Dedifferentiated amniotic fluid mesenchymal stem cell (primary cell): Measurements from ENCODE around the gene USP43.

Experiments used
- DNase-seq: peaks from one replicate; pipeline ENCODE4 v3.0.0-alpha.2; 2016; ENCODE audit errors: extremely low spot score

The USP43 gene

DNA sequence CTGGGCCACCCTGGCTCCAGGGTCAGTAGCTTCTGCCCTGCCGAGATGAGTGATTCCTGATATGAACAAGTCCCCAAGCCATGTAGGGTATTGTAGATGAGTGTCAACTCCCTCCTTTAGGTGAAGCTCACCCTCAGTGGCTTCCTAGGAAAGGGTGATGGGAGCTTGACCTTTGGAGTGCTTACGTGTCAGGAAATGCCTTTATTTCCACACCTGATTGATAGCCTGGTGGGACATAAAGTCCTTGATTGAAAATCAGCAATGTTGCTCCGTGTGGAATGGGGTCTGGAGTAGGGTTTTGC is 58.4 kb downstream of the USP43 start:
- no peak for DNase-seq

- DNase-seq, result no peak
Observed at GRCh38 chr17:9705745-9706144, 60.4 kb downstream of the USP43 start.

- no peak for DNase-seq
Observed at GRCh38 chr17:9707948-9708347, 62.6 kb downstream of the USP43 start.

DNA sequence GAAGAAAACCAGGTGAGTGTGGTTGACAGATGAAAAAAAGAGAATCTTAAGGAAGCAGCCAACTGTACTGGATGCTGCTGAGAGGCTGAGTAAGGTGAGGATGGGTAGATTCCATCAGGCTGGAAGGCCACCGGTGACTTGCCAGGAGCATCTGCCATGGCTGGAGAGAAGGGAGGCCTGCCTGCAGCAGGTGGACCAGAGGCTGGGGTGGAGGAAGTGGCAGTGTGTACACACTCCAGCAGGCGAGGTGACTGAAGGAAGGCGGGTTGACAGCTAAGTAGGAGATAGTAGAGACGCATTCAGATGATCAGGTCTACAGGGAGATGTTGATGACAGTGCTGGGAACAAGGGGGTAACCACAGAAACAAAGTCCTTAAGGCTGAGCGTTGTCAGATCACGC is 69.5 kb downstream of the USP43 start:
- no peak for DNase-seq

DNA sequence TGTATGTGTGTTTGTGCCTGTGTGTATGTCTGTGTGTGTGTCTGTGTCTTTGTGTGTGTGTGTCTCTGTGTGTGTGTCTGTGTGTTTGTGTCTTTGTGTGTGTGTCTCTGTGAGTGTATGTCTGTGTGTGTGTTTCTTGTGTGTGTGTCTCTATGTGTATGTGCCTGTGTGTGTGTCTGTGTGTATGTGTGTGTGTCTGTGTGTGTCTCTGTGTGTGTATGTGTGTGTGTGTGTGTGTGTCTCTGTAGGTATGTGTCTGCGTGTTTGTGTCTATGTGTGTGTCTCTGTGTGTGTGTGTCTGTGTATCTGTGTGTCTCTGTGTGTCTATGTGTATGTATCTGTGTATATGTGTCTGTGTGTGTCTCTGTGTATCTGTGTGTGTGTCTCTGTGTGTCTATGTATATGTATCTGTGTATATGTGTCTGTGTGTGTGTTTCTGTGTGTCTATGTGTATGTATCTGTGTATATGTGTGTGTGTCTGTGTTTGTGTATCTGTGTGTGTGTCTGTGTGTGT is 70.2 kb downstream of the USP43 start:
- no peak for DNase-seq

- no peak for DNase-seq
Observed at GRCh38 chr17:9725575-9725974, 80.3 kb downstream of the USP43 start.

DNA sequence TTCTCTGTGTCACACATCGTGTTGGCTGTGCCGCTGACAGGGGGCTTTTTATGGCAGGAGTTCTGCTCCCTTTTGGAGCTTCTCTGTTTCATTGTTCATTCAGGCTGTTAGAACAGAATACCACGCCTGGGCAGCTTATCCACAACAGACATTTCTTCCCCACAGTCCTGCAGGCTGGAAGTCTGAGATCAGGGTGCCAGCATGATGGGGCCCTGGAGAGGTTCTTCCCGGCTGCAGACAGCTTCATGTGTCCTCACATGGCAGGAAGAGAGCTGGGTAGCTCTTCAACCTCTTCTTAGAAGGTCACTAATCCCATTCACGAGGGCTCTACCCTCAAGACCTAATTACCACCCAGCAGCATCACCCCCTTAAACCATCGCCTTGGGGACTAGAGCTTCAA is 81.0 kb downstream of the USP43 start:
- DNase-seq, result no peak

- no peak for DNase-seq
Observed at GRCh38 chr17:9728005-9728404, 82.7 kb downstream of the USP43 start.

DNA sequence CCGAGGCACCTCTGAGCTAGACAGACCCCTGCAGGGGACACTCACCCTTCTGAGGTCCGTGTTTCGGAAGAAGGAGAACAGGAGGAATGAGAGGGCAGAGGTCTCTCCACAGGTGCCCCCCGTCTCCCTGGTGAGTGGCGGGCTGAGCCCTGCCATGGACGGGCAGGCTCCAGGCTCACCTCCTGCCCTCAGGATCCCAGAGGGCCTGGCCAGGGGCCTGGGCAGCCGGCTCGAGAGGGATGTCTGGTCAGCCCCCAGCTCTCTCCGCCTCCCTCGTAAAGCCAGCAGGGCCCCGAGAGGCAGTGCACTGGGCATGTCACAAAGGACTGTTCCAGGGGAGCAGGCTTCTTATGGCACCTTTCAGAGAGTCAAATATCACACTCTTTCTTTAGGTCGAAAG is 83.2 kb downstream of the USP43 start:
- no peak for DNase-seq

DNA sequence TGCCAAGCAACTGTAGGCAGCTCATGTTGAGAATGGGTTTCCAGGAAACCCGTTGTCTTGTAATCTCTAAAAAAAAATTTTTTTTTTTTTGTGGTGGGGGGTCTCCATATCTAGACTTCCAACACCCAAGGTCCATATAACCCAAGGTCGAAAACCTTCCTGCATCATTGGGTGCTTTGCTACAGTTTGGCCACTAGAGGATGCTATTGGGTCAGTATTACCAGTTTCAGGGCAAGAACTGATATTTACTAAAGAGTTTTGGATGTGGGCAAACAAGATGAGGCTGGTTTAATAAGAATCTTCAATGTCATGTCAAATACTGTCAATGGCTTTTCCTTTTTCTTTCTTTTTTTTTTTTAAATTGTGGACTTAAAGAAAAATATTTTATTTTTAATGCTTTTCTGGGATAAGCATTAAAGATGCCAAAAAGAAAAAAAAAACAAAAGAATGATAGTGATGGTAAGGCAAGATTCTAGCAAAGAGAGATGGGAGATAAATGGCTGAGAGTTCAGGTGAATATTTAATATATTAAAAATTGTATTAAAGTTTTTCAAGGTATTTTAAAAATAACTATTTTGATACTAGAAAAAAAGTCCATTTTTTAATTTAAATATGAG is 83.8 kb downstream of the USP43 start:
- DNase-seq, result peak; percentile 49

GRCh38 chr17:9729735-9730420 is 84.6 kb downstream of the USP43 start:
- no peak for DNase-seq

- no peak for DNase-seq
Observed at GRCh38 chr17:9750524-9750923, 105.2 kb downstream of the USP43 start.

DNA sequence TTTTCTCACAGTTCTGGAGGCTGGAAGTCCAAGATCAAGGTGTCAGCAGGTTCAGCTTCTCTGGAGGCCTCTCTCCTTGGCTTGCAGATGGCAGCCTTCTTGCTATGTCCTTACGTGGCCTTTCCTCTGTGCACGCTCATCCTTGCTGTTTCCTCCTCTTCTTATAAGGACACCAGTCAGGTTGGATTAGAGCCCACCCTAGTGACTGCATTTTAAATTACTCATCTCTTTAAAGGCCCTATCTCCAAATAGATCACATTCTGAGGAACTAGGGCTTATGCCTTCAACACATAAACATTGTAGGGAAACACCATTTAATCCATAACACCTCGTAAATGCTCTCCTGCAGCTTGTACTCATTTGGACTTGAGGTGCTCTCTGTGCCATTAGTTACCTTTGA is 109.8 kb downstream of the USP43 start:
- DNase-seq, result no peak

- no peak for DNase-seq
Observed at GRCh38 chr17:9760266-9760665, 114.9 kb downstream of the USP43 start.

DNA sequence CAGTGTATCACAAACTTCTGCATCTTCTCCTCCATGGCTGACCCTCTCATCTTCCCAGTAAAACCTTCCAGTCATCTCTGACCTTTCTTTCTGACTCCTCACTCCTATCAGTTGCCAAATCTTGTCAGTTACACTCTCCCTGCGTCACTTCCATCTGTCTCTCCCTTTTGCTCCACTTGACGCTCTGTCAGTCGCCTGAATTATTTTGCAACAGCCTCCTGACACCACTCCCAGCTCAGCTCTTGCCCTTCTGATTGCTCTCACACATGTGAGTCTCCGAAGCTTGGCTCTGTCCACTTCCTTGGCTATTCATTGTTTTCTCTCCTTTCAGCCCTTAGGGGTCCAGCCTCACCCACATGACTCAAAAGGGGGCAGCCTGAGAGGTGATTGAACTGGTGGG is 118.3 kb downstream of the USP43 start:
- no peak for DNase-seq

GRCh38 chr17:9765322-9765721 is 120.0 kb downstream of the USP43 start:
- DNase-seq, result no peak

DNA sequence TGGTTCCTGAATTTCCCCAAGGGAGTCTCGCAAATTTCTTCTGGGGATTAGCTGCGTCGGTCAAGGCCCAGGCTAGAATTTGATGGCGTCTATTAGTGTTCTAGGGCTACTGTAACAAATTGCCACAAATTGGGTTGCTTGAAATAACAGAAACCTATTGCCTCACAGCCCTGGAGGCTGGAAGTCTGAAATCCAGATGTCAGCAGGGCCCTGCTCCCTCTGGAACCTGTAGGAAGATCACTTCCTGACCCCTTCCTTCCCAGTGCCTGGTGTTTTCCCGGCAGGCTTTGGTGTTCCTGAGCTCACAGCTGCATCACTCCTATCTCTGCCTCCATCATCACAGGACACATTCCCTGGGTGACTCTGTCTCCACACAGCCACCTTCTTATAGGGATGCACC is 121.7 kb downstream of the USP43 start:
- DNase-seq, result no peak

GRCh38 chr17:9767432-9767991 is 122.2 kb downstream of the USP43 start:
- no peak for DNase-seq

- peak; percentile 21 for DNase-seq
Observed at GRCh38 chr17:9768381-9768934, 123.1 kb downstream of the USP43 start.

DNA sequence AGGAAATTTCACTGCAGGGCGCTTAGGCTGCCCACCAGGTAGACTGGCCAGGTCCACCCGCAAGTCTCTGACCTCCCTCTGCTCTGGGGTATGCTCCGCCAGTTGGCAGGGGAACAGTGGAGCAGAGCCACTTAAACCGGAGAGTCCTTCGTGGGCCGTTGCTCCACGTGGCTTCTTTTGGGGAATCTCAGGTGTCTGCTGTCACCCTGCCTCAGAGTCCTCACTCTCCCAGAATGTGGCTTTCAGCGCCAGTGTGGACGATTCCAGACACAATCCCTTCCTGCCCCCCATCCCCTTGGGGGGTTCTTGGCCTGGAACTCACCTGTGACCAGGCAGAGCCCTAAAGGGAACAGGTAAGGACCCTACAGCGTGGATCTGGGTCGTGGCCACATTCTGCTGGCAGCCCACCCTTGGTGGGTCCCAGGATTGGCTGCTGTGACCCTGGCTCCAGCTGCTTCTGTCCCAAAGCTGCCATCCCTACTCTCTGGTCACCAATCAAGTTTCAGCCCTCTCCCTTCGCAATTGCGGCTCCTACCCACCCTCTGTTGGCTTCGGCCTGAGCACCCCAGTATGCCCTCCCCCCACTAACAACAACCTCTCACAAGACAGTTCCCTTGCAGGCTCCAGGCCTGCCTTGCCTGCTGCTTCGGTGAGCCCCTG is 123.8 kb downstream of the USP43 start:
- DNase-seq, result no peak

- DNase-seq, result no peak
Observed at GRCh38 chr17:9771465-9771864, 126.1 kb downstream of the USP43 start.

DNA sequence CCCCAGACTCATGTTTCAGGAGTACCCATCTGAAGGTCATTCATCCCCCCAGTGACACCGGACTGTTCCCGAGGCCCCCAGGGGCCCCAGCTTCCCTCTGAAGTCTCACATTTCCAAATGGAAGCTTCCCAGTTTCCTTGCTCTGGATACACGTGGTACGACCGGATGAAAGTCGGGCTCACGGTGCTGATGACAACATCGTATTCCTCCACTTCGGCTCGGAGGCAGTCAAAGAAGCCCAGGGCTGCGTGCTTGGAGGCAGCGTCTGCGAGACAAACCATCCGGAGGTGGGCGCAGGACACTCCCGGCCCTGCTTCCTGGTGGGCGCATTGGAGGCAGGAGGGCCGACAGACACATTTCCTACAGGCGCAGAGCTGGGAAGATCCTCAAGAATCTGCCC is 127.3 kb downstream of the USP43 start:
- DNase-seq, result no peak

- no peak for DNase-seq
Observed at GRCh38 chr17:9776911-9777310, 131.6 kb downstream of the USP43 start.
